Stimulated activated CD8-positive, alpha-beta memory T cell treated with anti-CD3 and anti-CD28 coated beads, Interleukin-15, amount 100 ng/mL, for 4 hours (primary cell): ENCODE measurements around the gene LAPTM5.

Experiments used
- DNase-seq, 2 donors: peaks; one replicate each; pipeline ENCODE4 v3.0.0-alpha.2; 2020; ENCODE audit warnings: low read depth in 2 of 2

Gene LAPTM5

GRCh38 chr1:30743584-30744059 is 14.0 kb downstream of the LAPTM5 start:
- peak in 1 of 2 donors; percentile 63 for DNase-seq

- DNase-seq: no peak
These were observed 14.5 kb downstream of the LAPTM5 start for GRCh38 chr1:30742963-30743559.

GRCh38 chr1:30742300-30742962 is 15.1 kb downstream of the LAPTM5 start:
- no peak for DNase-seq

GRCh38 chr1:30741239-30741894 is 16.2 kb downstream of the LAPTM5 start:
- no peak for DNase-seq

- no peak for DNase-seq
These were observed 17.0 kb downstream of the LAPTM5 start for GRCh38 chr1:30740251-30741238.

GRCh38 chr1:30739601-30740000 is 18.0 kb downstream of the LAPTM5 start:
- DNase-seq: no peak

- DNase-seq: no peak
These were observed 18.6 kb downstream of the LAPTM5 start for GRCh38 chr1:30738715-30739559.

GRCh38 chr1:30738040-30738714 is 19.4 kb downstream of the LAPTM5 start:
- no peak for DNase-seq

GRCh38 chr1:30737357-30738039 is 20.1 kb downstream of the LAPTM5 start:
- no peak for DNase-seq

GRCh38 chr1:30735668-30736498 is 21.7 kb downstream of the LAPTM5 start:
- DNase-seq: no peak

GRCh38 chr1:30735124-30735523 is 22.4 kb downstream of the LAPTM5 start:
- DNase-seq: no peak

- DNase-seq: no peak
These were observed 23.0 kb downstream of the LAPTM5 start for GRCh38 chr1:30734580-30734979.

GRCh38 chr1:30734106-30734505 is 23.5 kb downstream of the LAPTM5 start:
- DNase-seq: no peak

GRCh38 chr1:30733493-30733892 is 24.1 kb downstream of the LAPTM5 start:
- DNase-seq: no peak

- DNase-seq: no peak
These were observed 25.1 kb downstream of the LAPTM5 start for GRCh38 chr1:30732277-30732996.

GRCh38 chr1:30731806-30732276 is 25.7 kb downstream of the LAPTM5 start:
- DNase-seq: no peak

GRCh38 chr1:30731109-30731805 is 26.3 kb downstream of the LAPTM5 start:
- no peak for DNase-seq
